Lung (tissue), 12 donors: ENCODE measurements around the gene COBL. TPM values are rescaled to one million over a fixed set of nuclear protein-coding genes. Genes with fewer than 3 reads are reported as not detected.

Source experiments
- ATAC-seq: fragments of 200-7000 bp; cut with Tn5 transposase; one replicate; pipeline ENCODE4 v1.9.1; 2020; ENCODE audit warnings: moderate number of reproducible peaks; ENCODE audit not compliant: insufficient read depth, low FRiP score
- DNase-seq, 3 donors: peaks; one replicate each; pipeline ENCODE4 v3.0.0-alpha.2; 2013 to 2017
- H3K27ac ChIP-seq, 2 donors: one replicate each; pipeline ENCODE4 v1.5.1; 2013; ENCODE audit warnings: mild to moderate bottlenecking in 2 of 2, moderate library complexity in 2 of 2, control low read depth in 1 of 2, inconsistent platforms in 1 of 2, low read depth in 1 of 2, low read length in 1 of 2
- H3K27me3 ChIP-seq, 3 donors: one replicate each; pipeline ENCODE4 v1.5.1; 2013; ENCODE audit warnings: low read length in 2 of 3; ENCODE audit not compliant: control insufficient read depth in 3 of 3, insufficient read depth in 3 of 3
- H3K36me3 ChIP-seq, 4 donors: one replicate each; pipeline ENCODE4 v1.5.1; 2013; ENCODE audit warnings: low read length in 4 of 4, mild to moderate bottlenecking in 1 of 4, moderate library complexity in 1 of 4; ENCODE audit not compliant: control insufficient read depth in 4 of 4, insufficient read depth in 4 of 4
- H3K4me1 ChIP-seq, 5 donors: one replicate each; pipeline ENCODE4 v1.5.1; 2013; ENCODE audit warnings: low read length in 5 of 5, mild to moderate bottlenecking in 2 of 5, moderate library complexity in 1 of 5; ENCODE audit not compliant: control insufficient read depth in 5 of 5, insufficient read depth in 5 of 5
- H3K4me3 ChIP-seq: one replicate; pipeline ENCODE4 v1.5.1; 2013; ENCODE audit warnings: mild to moderate bottlenecking, control low read depth, moderate library complexity
- H3K9ac ChIP-seq, 2 donors: one replicate each; pipeline ENCODE4 v1.5.1; 2013; ENCODE audit warnings: low read length in 2 of 2, control low read depth in 1 of 2; ENCODE audit not compliant: insufficient read depth in 1 of 2
- H3K9me3 ChIP-seq, 4 donors: one replicate each; pipeline ENCODE4 v1.5.1; 2013; ENCODE audit warnings: low read length in 3 of 4, mild to moderate bottlenecking in 1 of 4, moderate library complexity in 1 of 4; ENCODE audit not compliant: control insufficient read depth in 4 of 4, insufficient read depth in 3 of 4
- WGBS, 2 donors: extraction: QIAGEN DNeasy Blood & Tissue Kit; methylation state at CpG; one replicate each; pipeline ENCODE4 v1.1.7; 2013; 5-methylcytosine and 5-hydroxymethylcytosine counted together
- polyA plus RNA-seq, 2 donors: library from polyadenylated mRNA; stranded (reverse); fragments of 200-250 nt; gene quantifications; one replicate each; pipeline ENCODE4 v1.2.1, GENCODE V29; 2013
- total RNA-seq, 2 donors: library from RNA; depleted of rRNA in 1 of 2; stranded (reverse); fragments of >200 nt in 1 of 2; gene quantifications; one replicate each; pipeline ENCODE4 v1.2.1, GENCODE V29; 2014 to 2021
- TF ChIP-seq, protein P1 (sequence below): IDR thresholded peaks from 2 replicates; pipeline ENCODE4 v1.5.1; 2012; ENCODE audit warnings: mild to moderate bottlenecking; ENCODE audit errors: control extremely low read depth, extremely low read depth
- donor health status: control.
- donor health status: control.
- donor health status: Bipolar disorder and iron deficiency.
- donor health status: healthy.
- donor health status: DM: yes; HTN: yes; CAD: no.

COBL gene
- total and polyA plus RNA-seq, 4 donors = 6.3 to 38.1 (median 15.0) TPM

DNA sequence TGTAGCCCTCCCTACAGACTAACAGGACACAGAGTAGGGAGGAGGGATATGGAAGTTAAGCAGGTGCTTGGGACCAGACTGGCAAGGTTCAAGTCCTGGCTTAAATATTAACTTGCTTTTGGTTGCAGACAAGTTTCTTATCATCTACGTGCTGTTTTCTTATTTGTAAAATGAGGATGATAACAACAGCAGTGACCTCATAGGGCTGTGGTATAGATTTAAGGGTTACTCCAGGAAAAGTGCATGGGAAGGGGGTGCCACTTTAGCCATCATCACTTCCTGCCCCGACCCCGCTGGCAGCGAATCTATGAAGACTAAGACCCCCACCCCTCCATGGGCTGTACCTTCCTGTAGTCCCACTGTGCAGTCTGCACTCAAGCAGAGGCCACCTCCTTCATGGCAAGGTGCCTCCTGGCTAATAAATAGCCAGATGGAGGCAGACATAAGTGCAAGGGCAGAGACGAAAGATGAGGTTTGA lies 250.2 kb downstream of the COBL start:
- DNase-seq = peak in 1 of 3 donors; percentile 17
- 69 to 87% methylated on average over 5 of the region's 5 CpGs for WGBS, 2 donors

DNA sequence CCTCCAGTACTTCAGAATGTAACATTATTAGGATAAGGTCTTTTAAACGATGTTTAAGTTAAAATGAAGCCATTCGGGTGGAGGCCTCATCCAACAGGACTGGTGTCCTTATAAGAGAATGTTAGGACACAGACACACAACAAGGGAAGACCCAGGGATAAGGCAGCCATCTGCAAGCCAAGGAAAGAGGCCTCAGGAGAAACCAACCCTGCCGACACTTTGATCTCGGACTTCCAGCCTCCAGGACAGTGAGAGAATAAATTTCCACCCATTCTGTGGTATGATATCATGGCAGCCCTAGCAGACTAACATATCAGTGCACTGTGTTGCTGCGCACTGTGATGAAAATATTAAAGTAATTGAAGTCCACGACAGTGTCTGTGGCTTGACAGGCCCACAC lies 250.8 kb downstream of the COBL start:
- Histone ChIP-seq H3K9ac (no peak overlapping the region), H3K4me3 (no peak overlapping the region), H3K9me3 (peaks cover 0 to 2% (median 0%) of the 10 kb centered on the region in 4 donors), H3K4me1 (peaks cover 0 to 15% (median 3%) of the 10 kb centered on the region in 5 donors), H3K36me3 (no peaks in the 10 kb centered on the region), H3K27ac (no peak overlapping the region), H3K27me3 (no peaks in the 10 kb centered on the region)
- 91 to 95% methylated on average over 6 of the region's 6 CpGs for WGBS, 2 donors
- TF ChIP-seq, protein P1, sequence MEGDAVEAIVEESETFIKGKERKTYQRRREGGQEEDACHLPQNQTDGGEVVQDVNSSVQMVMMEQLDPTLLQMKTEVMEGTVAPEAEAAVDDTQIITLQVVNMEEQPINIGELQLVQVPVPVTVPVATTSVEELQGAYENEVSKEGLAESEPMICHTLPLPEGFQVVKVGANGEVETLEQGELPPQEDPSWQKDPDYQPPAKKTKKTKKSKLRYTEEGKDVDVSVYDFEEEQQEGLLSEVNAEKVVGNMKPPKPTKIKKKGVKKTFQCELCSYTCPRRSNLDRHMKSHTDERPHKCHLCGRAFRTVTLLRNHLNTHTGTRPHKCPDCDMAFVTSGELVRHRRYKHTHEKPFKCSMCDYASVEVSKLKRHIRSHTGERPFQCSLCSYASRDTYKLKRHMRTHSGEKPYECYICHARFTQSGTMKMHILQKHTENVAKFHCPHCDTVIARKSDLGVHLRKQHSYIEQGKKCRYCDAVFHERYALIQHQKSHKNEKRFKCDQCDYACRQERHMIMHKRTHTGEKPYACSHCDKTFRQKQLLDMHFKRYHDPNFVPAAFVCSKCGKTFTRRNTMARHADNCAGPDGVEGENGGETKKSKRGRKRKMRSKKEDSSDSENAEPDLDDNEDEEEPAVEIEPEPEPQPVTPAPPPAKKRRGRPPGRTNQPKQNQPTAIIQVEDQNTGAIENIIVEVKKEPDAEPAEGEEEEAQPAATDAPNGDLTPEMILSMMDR = no peak
- ATAC-seq (no peak), DNase-seq (no peak)

More for the DNA sequence above, 250.2 kb downstream of the COBL start:
- Histone ChIP-seq H3K9ac (no peak overlapping the region), H3K36me3 (no peaks in the 10 kb centered on the region), H3K27ac (no peak overlapping the region), H3K4me3 (no peak overlapping the region), H3K27me3 (no peaks in the 10 kb centered on the region), H3K4me1 (peaks cover 0 to 15% (median 3%) of the 10 kb centered on the region in 5 donors), H3K9me3 (peaks cover 0 to 2% (median 0%) of the 10 kb centered on the region in 4 donors)
- no peak for ATAC-seq
- TF ChIP-seq, protein P1 = no peak

DNA sequence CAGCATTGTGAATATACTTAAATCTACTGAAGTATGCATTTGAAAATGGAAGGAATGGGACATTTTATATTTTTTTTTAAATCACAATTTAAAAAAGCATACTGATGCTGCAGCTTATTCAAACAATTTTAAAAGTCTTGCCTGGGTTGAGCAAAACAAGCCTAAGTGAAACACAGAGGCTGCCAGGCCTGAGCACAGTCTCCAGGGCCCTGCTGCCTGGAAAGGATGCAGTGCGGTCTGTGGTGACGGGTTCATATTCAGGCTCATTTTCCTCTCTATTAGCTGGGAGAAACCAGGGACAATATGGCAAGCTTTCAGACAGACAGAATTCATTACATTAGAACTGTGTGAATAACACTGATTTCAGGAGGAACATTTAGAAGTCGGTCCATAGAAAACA lies 251.9 kb downstream of the COBL start:
- Histone ChIP-seq H3K27me3 (no peaks in the 10 kb centered on the region), H3K9me3 (peaks cover 0 to 2% (median 0%) of the 10 kb centered on the region in 4 donors), H3K27ac (no peak overlapping the region), H3K4me3 (no peak overlapping the region), H3K36me3 (no peaks in the 10 kb centered on the region), H3K9ac (no peak overlapping the region), H3K4me1 (peaks cover 0 to 15% (median 3%) of the 10 kb centered on the region in 5 donors)
- DNase-seq (no peak), ATAC-seq (no peak)
- WGBS, 2 donors = 94 to 98% methylated on average over 3 of the region's 3 CpGs
- TF ChIP-seq, protein P1 = no peak
